Activated naive CD4-positive, alpha-beta T cell treated with anti-CD3 and anti-CD28 coated beads for 36 hours (primary cell): ENCODE measurements around the gene PRM3. TPM values are rescaled to one million over a fixed set of nuclear protein-coding genes. Genes with fewer than 3 reads are reported as not detected.

ENCODE experiments used
- CTCF ChIA-PET: fragments of 350-600 bp; sonication (Branson Sonifier 250); formaldehyde crosslinking; loops from one replicate; lab custom pipeline; 2021; ENCODE audit warnings: antibody characterized with exemption; lab: Charles Lee
- DNase-seq: peaks from one replicate; pipeline ENCODE4 v3.0.0-alpha.2; 2020
- H3K27ac Mint-ChIP-seq: one replicate; pipeline ENCODE4 v1.8.0; 2021; ENCODE audit warnings: mild to moderate bottlenecking, mixed read lengths
- H3K27me3 Mint-ChIP-seq: one replicate; pipeline ENCODE4 v1.8.0; 2021; ENCODE audit warnings: low read depth, mixed read lengths
- H3K36me3 Mint-ChIP-seq: one replicate; pipeline ENCODE4 v1.8.0; 2021; ENCODE audit warnings: low read depth, mixed read lengths
- H3K4me1 Mint-ChIP-seq: one replicate; pipeline ENCODE4 v1.8.0; 2021; ENCODE audit warnings: low read depth, mixed read lengths
- H3K4me3 Mint-ChIP-seq: one replicate; pipeline ENCODE4 v1.8.0; 2021; ENCODE audit warnings: mild to moderate bottlenecking, moderate library complexity, mixed read lengths
- H3K9me3 Mint-ChIP-seq: one replicate; pipeline ENCODE4 v1.8.0; 2021; ENCODE audit warnings: mixed read lengths
- intact Hi-C: fragments of 100-400 bp; cut with micrococcal nuclease; formaldehyde crosslinking; loops from one replicate; pipeline ENCODE4 v1.15.1; 2023
- total RNA-seq, 2 experiments: library from RNA; stranded (reverse); gene quantifications; one replicate each; pipeline ENCODE4 v1.2.3, GENCODE V29; 2021

PRM3 gene
- total RNA-seq, 2 experiments from 2014 or later, result not detected

GRCh38 chr16:11312718-11313492, 39.5 kb upstream of the PRM3 start:
- Mint-ChIP-seq H3K9me3 (no peaks in the 10 kb centered on the region), H3K36me3 (no peaks in the 10 kb centered on the region), H3K4me3 (no peak overlapping the region), H3K27me3 (no peaks in the 10 kb centered on the region), H3K4me1 (peaks cover 34% of the 10 kb centered on the region), H3K27ac (no peak overlapping the region)
- CTCF ChIA-PET, result interaction anchor here (0.6 to 1.6 kb wide), 7 partner anchors 15 to 348 kb away, joined by 3 to 5 read pairs (median 4); no protein-coding TSS in a partner anchor
- intact Hi-C loops, result loop anchor here (5.0 kb wide), 1 partner anchor 56 kb away; the partner anchor contains the start of gene SOCS1
- peak; percentile 29 for DNase-seq

DNA sequence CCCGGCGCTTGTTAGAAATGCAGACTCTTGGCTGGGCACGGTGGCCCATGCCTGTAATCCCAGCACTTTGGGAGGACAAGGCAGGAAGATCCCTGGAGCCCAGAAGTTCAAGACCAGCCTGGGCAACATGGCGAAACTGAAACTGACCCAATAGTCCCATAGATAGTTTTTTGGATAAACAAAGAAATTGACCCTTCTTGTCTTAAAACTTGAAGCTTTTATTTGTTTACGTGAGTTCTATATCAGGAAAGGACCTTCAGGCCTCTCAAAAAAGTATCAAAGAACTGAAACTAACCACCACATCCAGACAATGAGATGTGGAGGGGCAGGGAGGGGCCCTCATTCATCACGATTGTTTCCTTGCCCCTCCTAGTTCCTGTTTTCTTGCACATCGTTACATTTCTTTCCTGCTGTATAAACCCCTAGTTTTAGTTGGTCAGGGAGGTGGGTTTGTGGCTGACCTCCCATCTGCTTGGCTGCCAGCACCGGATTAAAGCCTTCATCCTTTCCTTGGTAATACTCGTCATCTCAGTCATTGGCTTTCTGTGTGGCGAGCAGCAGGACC, 37.6 kb upstream of the PRM3 start:
- Mint-ChIP-seq H3K27ac (no peak overlapping the region), H3K4me1 (peaks cover 34% of the 10 kb centered on the region), H3K27me3 (no peaks in the 10 kb centered on the region), H3K36me3 (no peaks in the 10 kb centered on the region), H3K9me3 (no peaks in the 10 kb centered on the region), H3K4me3 (no peak overlapping the region)
- CTCF ChIA-PET, result interaction anchor here (0.9 to 1.2 kb wide), 3 partner anchors 13 to 54 kb away, joined by 4 to 5 read pairs (median 4); no protein-coding TSS in a partner anchor
- peak; percentile 42 for DNase-seq
- intact Hi-C loops, result loop anchor here (1.0 to 5.0 kb wide), 5 partner anchors 14 to 54 kb away; partner anchors contain the start of genes RMI2 and SOCS1

GRCh38 chr16:11310634-11310977, 37.2 kb upstream of the PRM3 start:
- Mint-ChIP-seq H3K4me1 (peaks cover 34% of the 10 kb centered on the region), H3K27ac (no peak overlapping the region), H3K36me3 (no peaks in the 10 kb centered on the region), H3K27me3 (no peaks in the 10 kb centered on the region), H3K4me3 (no peak overlapping the region), H3K9me3 (no peaks in the 10 kb centered on the region)
- no peak for DNase-seq
- CTCF ChIA-PET, result interaction anchor here (0.9 kb wide), 1 partner anchor 12 kb away, joined by 4 read pairs; no protein-coding TSS in a partner anchor
- intact Hi-C loops, result loop anchor here (2.0 to 5.0 kb wide), 3 partner anchors 18 to 53 kb away; partner anchors contain the start of genes RMI2 and SOCS1

DNA sequence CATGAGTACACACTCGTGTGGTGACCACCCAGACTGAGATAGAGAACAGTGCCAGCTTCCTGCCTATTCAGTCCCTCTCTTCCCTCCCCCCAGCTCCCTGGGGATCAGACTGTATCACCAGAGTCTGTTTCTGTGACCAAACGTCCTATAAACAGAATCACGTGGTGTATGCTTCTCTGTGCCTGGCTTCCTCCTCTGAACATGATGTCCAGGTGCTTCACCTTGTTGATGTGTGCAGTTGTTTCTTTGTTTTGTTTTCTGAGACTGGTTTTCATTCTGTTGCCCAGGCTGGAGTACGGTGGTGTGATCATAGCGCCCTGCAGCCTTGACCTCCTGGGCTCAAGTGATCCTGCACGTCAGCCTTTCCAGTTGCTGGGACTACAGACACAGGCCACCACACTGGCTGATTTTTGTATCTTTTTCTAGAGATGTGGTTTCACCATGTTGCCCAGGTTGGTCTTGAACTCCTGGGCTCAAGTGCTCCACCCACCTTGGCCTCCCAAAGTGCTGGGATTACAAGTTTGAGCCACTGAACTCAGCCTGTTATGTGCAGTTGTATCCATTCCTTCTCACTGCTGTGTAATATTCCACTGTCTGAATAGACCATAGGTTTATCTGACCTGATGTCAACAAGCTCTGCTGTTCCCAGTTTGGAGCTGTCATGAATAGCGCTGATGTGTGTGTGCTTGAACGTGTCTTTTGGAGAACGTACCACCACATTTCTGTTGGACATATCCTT, 36.6 kb upstream of the PRM3 start:
- H3K9me3 Mint-ChIP-seq, result no peaks in the 10 kb centered on the region
- H3K4me3 Mint-ChIP-seq, result no peak overlapping the region
- DNase-seq, result no peak
- no peaks in the 10 kb centered on the region for H3K27me3 Mint-ChIP-seq
- no peak overlapping the region for H3K27ac Mint-ChIP-seq
- H3K4me1 Mint-ChIP-seq, result peaks cover 34% of the 10 kb centered on the region
- no peaks in the 10 kb centered on the region for H3K36me3 Mint-ChIP-seq
- intact Hi-C loops, result loop anchor here (2.0 to 5.0 kb wide), 3 partner anchors 19 to 53 kb away; partner anchors contain the start of genes RMI2 and SOCS1
- CTCF ChIA-PET, result interaction anchor here (0.9 kb wide), 1 partner anchor 12 kb away, joined by 4 read pairs; no protein-coding TSS in a partner anchor

GRCh38 chr16:11308493-11309283, 35.3 kb upstream of the PRM3 start:
- intact Hi-C loops, result no loop called here
- Mint-ChIP-seq H3K4me1 (peaks cover 34% of the 10 kb centered on the region), H3K36me3 (no peaks in the 10 kb centered on the region), H3K27ac (no peak overlapping the region), H3K9me3 (no peaks in the 10 kb centered on the region), H3K4me3 (no peak overlapping the region), H3K27me3 (no peaks in the 10 kb centered on the region)
- CTCF ChIA-PET, result interaction anchor here (0.6 kb wide), 1 partner anchor 337 kb away, joined by 3 read pairs; no protein-coding TSS in a partner anchor
- no peak for DNase-seq

- Mint-ChIP-seq H3K27ac (no peak overlapping the region), H3K4me3 (no peak overlapping the region), H3K4me1 (peaks cover 29% of the 10 kb centered on the region), H3K9me3 (no peaks in the 10 kb centered on the region), H3K27me3 (no peaks in the 10 kb centered on the region), H3K36me3 (no peaks in the 10 kb centered on the region)
- CTCF ChIA-PET, result interaction anchor here (0.6 kb wide), 3 partner anchors 9 to 337 kb away, joined by 3 read pairs; no protein-coding TSS in a partner anchor
- no peak for DNase-seq
- intact Hi-C loops, result no loop called here
These were observed 34.4 kb upstream of the PRM3 start for GRCh38 chr16:11307639-11308492.

- H3K36me3 Mint-ChIP-seq, result no peaks in the 10 kb centered on the region
- intact Hi-C loops, result no loop called here
- no peak for DNase-seq
- H3K4me1 Mint-ChIP-seq, result peaks cover 22% of the 10 kb centered on the region
- CTCF ChIA-PET, result interaction anchor here (0.6 kb wide), 2 partner anchors 8 to 285 kb away, joined by 3 read pairs; no protein-coding TSS in a partner anchor
- H3K27ac Mint-ChIP-seq, result no peak overlapping the region
- no peak overlapping the region for H3K4me3 Mint-ChIP-seq
- no peaks in the 10 kb centered on the region for H3K9me3 Mint-ChIP-seq
- H3K27me3 Mint-ChIP-seq, result no peaks in the 10 kb centered on the region
These were observed 33.7 kb upstream of the PRM3 start for GRCh38 chr16:11306997-11307638.

- no peaks in the 10 kb centered on the region for H3K36me3 Mint-ChIP-seq
- intact Hi-C loops, result no loop called here
- peaks cover 16% of the 10 kb centered on the region for H3K4me1 Mint-ChIP-seq
- no peaks in the 10 kb centered on the region for H3K9me3 Mint-ChIP-seq
- no peak overlapping the region for H3K27ac Mint-ChIP-seq
- H3K27me3 Mint-ChIP-seq, result no peaks in the 10 kb centered on the region
- no peak overlapping the region for H3K4me3 Mint-ChIP-seq
- CTCF ChIA-PET, result no interaction called here
- no peak for DNase-seq
These were observed 33.0 kb upstream of the PRM3 start for GRCh38 chr16:11306381-11306780.

DNA sequence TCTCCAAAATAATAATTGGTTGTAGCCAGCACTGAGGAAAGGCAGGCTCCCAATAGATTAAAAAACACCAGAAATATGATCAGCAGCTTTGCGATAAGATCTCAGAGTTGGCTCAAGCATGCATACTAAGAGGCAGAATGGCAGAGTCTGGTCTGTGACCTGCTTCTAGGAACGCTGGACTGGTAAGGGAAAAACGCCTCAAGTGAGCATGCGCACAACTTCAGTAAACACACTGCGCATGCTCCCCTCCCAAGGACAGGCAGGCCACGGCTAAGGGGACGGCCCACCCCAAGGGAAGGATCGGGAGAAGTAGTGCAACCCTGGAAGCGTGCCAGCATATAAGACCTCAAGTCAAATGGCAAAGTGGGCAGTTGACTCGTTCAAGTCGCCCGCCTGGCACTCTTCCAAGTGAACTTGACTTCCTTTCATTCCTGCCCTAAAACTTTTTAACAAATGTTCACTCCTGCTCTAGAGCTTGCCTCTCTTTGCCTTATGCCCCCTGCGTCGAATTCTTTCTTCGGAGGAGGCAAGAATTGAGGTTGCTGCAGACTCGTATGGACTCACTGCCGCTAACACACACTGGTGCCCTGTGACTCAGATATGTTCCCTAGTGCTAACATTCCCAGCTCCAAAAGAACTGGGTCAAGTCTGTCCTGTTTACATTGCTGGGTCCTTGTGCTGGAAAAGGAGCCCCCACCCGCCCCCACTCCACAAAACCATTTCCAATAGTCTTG, 30.1 kb upstream of the PRM3 start:
- Mint-ChIP-seq H3K27me3 (no peaks in the 10 kb centered on the region), H3K27ac (no peak overlapping the region), H3K36me3 (no peaks in the 10 kb centered on the region), H3K4me1 (peaks cover 7% of the 10 kb centered on the region), H3K4me3 (no peak overlapping the region), H3K9me3 (no peaks in the 10 kb centered on the region)
- intact Hi-C loops, result no loop called here
- CTCF ChIA-PET, result no interaction called here
- no peak for DNase-seq

DNA sequence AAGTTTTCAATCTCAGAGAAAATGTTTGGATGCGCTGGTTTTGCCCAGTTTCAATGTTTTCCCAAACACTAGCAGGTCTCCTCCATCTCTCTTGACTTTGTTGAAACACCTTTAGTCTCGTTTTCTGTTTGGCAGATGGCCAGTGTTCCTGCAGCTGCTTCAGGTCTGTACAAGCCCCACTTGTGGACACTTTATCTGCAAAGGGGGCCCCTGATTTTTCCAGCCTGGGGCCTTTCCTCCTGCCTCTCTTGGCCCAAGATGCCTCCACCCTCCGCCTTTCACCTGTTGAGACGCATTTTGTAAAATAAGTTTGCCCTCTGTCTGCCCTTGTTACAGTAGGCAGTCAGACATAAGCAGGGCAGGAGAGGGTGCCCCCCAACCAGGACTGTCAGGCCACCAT, 29.5 kb upstream of the PRM3 start:
- no peak overlapping the region for H3K27ac Mint-ChIP-seq
- H3K27me3 Mint-ChIP-seq, result no peaks in the 10 kb centered on the region
- CTCF ChIA-PET, result no interaction called here

More for the DNA sequence above, 29.5 kb upstream of the PRM3 start:
- Mint-ChIP-seq H3K9me3 (no peaks in the 10 kb centered on the region), H3K4me1 (peaks cover 11% of the 10 kb centered on the region), H3K4me3 (no peak overlapping the region), H3K36me3 (no peaks in the 10 kb centered on the region)
- intact Hi-C loops, result no loop called here
- no peak for DNase-seq
